ENCODE measurements around the gene PDLIM1.

Gene PDLIM1

DNA sequence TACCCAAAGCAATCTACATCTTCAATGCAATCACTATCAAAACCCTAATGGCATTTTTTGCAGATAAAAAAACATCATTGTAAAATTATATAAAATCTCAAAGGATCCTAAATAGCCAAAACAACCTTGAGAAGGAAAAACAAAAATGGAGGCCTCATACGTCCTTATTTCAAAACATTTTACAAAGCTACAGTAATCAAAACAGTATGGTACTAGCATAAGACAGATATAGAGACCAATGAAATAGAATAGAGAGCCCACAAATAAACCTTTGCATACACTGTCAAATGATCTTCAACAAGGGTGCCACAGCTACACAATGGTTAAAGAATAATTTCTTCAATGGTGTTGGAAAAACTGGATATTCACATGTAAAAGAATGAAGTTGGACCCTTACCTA, 34.5 kb downstream of the PDLIM1 start:
- peaks cover 6% of the 10 kb centered on the region; the same call in 1 of the 2 replicates for H3K9me3 ChIP-seq (ENCODE audit: control insufficient read depth, insufficient read depth, low read length)
- H3K36me3 ChIP-seq (ENCODE audit: insufficient read depth, low read length): peaks cover 28% of the 10 kb centered on the region
- no peak overlapping the region for H3K9ac ChIP-seq (ENCODE audit: low read depth, low read length)
- 0 out of 2 replicates have a peak, but pooled peaks cover 6% of the 10 kb centered on the region for H3K4me1 ChIP-seq (ENCODE audit: insufficient read depth, low read length)

- H3K9me3 ChIP-seq (ENCODE audit: control insufficient read depth, insufficient read depth, low read length): peaks cover 6% of the 10 kb centered on the region; the same call in 1 of the 2 replicates
- peaks cover 13% of the 10 kb centered on the region for H3K36me3 ChIP-seq (ENCODE audit: insufficient read depth, low read length)
- H3K4me1 ChIP-seq (ENCODE audit: insufficient read depth, low read length): no peaks in the 10 kb centered on the region
- no peak overlapping the region for H3K9ac ChIP-seq (ENCODE audit: low read depth, low read length)
Observed at GRCh38 chr10:95254629-95255028, 36.2 kb downstream of the PDLIM1 start.

DNA sequence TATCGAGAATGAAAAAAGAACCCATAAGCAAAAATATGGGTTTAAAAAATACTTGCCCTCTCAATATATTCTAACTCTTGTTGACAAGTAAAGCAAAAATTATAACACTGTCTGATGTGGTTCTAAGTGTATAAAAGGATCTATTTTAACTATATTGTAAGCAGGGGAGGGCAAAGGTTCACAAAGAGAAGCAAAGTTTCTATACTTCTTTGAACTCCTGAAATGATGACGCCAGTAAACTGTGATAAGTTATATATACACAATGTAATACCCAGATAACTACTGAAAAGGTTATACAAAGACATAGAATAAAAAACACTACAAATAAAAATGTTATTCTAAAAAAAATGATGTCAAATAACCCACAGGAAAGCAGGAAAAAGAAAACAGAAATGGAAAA, 37.1 kb downstream of the PDLIM1 start:
- Histone ChIP-seq H3K36me3 (ENCODE audit: insufficient read depth, low read length) (peaks cover 9% of the 10 kb centered on the region), H3K4me1 (ENCODE audit: insufficient read depth, low read length) (no peaks in the 10 kb centered on the region), H3K9ac (ENCODE audit: low read depth, low read length) (no peak overlapping the region), H3K9me3 (ENCODE audit: control insufficient read depth, insufficient read depth, low read length) (peaks cover 3% of the 10 kb centered on the region; the same call in 1 of the 2 replicates)

DNA sequence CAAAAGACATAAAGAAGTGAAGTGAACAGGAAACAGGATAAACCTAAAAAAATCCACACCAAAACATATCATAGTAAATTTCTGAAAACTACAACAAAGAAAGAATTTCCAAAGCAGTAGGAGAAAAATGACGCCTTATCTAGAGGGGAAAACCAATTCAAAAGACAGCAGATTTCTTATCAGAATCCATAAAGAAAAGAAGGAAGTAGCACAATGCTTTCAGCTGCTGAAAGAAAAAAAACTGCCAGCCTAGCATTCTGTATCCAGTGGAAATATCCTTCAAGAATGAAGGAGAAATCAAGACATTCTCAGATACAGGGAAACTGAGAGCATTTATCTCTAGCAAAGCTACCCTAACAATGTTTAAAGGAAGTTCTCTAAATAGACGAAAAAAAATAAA, 37.8 kb downstream of the PDLIM1 start:
- no peak overlapping the region for H3K9ac ChIP-seq (ENCODE audit: low read depth, low read length)
- H3K4me1 ChIP-seq (ENCODE audit: insufficient read depth, low read length): no peaks in the 10 kb centered on the region
- peaks cover 4% of the 10 kb centered on the region for H3K36me3 ChIP-seq (ENCODE audit: insufficient read depth, low read length)
- H3K9me3 ChIP-seq (ENCODE audit: control insufficient read depth, insufficient read depth, low read length): peaks cover 3% of the 10 kb centered on the region; the same call in 1 of the 2 replicates

DNA sequence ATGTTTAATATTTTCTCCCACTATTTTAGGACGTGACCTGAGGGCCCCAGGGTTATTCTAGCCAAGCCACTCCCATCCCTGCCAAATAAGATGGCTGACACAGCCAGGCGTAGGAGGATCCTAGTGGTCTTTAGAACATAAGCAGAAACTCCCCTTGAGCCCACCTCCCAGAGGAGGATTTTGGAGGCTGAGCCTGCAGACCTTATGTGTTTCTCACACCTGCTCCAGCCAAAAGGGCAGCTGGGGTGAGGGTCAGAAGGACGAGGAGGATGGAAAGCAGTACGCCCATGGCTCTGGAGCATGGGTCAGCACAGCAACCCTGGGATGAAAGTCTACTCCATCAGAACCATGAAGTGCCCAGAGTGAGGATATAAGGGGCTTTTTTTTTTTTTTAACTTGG, 39.9 kb downstream of the PDLIM1 start:
- H3K4me1 ChIP-seq (ENCODE audit: insufficient read depth, low read length): peaks cover 12% of the 10 kb centered on the region; the same call in 1 of the 2 replicates

DNA sequence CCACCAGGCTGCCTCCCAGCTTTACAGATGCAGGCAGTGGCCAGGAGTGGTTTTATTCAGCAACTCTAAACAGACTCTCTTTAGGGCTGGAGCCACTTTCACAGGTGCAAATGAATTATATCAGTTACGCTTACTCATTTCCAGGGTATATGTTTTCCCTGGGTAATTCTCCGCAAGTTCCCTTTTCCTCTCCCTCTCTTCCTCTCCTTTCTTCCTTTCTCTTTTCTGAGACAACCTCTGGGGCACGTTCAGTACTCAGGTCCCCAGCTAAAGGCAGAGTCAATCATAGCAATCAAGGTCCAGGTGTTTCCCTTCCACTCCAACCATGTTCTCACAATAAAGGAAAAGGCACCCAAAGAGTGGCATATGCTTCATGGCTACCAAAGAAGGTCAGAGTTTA, 41.3 kb downstream of the PDLIM1 start:
- H3K4me1 ChIP-seq (ENCODE audit: insufficient read depth, low read length): peaks cover 12% of the 10 kb centered on the region; the same call in 1 of the 2 replicates
- H3K36me3 ChIP-seq (ENCODE audit: insufficient read depth, low read length): peaks cover 11% of the 10 kb centered on the region
- no peak overlapping the region for H3K9ac ChIP-seq (ENCODE audit: low read depth, low read length)
- no peaks in the 10 kb centered on the region for H3K9me3 ChIP-seq (ENCODE audit: control insufficient read depth, insufficient read depth, low read length)

More for the DNA sequence above, 39.9 kb downstream of the PDLIM1 start:
- H3K9ac ChIP-seq (ENCODE audit: low read depth, low read length): no peak overlapping the region
- no peaks in the 10 kb centered on the region for H3K9me3 ChIP-seq (ENCODE audit: control insufficient read depth, insufficient read depth, low read length)
- peaks cover 3% of the 10 kb centered on the region for H3K36me3 ChIP-seq (ENCODE audit: insufficient read depth, low read length)

DNA sequence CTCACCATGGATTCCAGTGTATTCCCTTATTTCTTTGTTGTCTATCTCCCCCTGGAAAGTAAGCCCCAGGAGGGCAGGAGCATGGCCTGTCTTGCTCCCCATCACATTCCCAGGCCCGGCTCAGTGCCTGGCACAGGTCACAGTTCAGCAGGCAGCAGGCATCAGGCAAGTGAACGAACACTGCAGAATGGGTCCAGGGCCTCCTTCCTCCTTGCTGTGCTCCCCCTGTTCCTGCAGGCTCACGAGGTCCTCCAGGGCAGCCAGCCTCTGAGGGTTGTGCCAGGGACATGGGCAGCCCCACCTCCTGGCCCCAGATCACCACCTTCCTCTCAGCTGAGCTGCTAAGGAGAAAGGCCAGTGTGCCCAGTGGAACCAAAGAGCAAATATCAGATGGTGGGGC, 41.8 kb downstream of the PDLIM1 start:
- Histone ChIP-seq H3K36me3 (ENCODE audit: insufficient read depth, low read length) (peaks cover 11% of the 10 kb centered on the region), H3K9ac (ENCODE audit: low read depth, low read length) (no peak overlapping the region), H3K9me3 (ENCODE audit: control insufficient read depth, insufficient read depth, low read length) (no peaks in the 10 kb centered on the region), H3K4me1 (ENCODE audit: insufficient read depth, low read length) (peaks cover 15% of the 10 kb centered on the region)

DNA sequence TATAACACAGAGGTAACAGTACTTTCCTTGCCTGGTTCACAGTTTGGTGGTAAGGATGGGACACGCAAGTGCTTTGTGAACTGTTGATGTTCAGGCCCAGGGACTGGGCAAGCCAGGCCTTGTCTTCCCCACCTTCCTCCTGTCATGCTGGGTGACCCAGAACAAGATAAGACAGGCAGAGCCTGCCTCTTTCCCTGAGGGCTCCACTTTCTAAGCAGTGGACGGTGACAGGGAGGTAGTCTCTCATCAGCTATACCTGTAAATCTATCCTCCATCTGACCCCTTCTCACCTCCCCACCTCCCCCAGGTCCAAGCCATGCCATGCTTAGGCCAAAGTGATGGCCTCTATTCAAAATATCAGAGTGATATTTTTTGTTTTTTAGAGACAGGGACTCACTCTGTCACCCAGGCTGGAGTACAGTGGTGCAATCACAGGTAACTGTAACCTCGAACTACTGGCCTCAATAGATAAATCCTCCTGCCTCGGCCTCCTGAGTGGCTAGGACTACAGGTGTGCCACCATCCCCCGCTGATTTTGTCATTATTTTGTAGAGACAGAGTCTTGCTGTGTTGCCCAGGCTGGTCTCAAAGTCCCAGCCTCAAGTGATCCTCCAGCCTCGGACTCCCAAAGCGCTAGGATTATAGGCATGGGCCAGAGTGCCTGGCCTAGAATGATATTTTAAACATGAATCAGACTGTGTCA, 42.8 kb downstream of the PDLIM1 start:
- Histone ChIP-seq H3K36me3 (ENCODE audit: insufficient read depth, low read length) (peaks cover 11% of the 10 kb centered on the region), H3K9me3 (ENCODE audit: control insufficient read depth, insufficient read depth, low read length) (no peaks in the 10 kb centered on the region), H3K4me1 (ENCODE audit: insufficient read depth, low read length) (peaks cover 15% of the 10 kb centered on the region), H3K9ac (ENCODE audit: low read depth, low read length) (no peak overlapping the region)

- Histone ChIP-seq H3K9me3 (ENCODE audit: control insufficient read depth, insufficient read depth, low read length) (no peaks in the 10 kb centered on the region), H3K4me1 (ENCODE audit: insufficient read depth, low read length) (peaks cover 15% of the 10 kb centered on the region), H3K9ac (ENCODE audit: low read depth, low read length) (no peak overlapping the region)
Observed at GRCh38 chr10:95247200-95247880, 43.5 kb downstream of the PDLIM1 start.

GRCh38 chr10:95246582-95247051, 44.2 kb downstream of the PDLIM1 start:
- no peaks in the 10 kb centered on the region for H3K9me3 ChIP-seq (ENCODE audit: control insufficient read depth, insufficient read depth, low read length)
- peaks cover 15% of the 10 kb centered on the region for H3K4me1 ChIP-seq (ENCODE audit: insufficient read depth, low read length)
- peaks cover 16% of the 10 kb centered on the region for H3K36me3 ChIP-seq (ENCODE audit: insufficient read depth, low read length)
- H3K9ac ChIP-seq (ENCODE audit: low read depth, low read length): no peak overlapping the region

More at GRCh38 chr10:95247200-95247880, 43.5 kb downstream of the PDLIM1 start:
- H3K36me3 ChIP-seq (ENCODE audit: insufficient read depth, low read length): peaks cover 11% of the 10 kb centered on the region

DNA sequence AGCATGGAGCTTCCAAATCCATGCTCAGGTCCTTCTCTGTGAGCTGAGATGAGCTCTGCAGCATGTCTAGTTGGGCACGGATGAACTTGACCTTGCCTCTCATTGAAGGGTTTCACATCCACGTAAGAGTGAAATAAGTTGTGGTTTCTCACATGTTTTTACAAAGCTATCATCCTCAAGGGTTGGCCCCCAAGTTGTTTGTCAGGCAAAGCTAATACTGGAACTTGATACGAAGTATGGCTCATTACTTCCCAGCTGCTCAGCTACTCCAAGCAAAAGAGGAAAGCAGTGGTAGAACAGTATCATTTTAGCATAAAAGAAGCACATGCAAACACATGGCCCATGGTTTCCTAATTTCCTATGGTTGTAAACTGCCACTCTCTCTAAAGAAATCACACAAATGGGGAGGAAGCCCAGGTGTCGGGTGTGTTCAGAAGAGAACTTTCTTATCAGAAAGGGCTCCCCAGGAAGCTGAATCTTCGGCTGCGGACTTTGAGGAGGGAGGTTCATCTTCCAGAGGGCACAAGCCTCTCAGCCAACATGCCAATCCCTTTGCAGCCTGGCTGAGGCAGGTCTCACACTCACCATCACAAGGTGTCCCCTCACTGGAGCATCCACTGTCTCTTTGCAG, 45.3 kb downstream of the PDLIM1 start:
- H3K4me1 ChIP-seq (ENCODE audit: insufficient read depth, low read length): peaks cover 15% of the 10 kb centered on the region
- no peaks in the 10 kb centered on the region for H3K9me3 ChIP-seq (ENCODE audit: control insufficient read depth, insufficient read depth, low read length)
- H3K9ac ChIP-seq (ENCODE audit: low read depth, low read length): no peak overlapping the region
- H3K36me3 ChIP-seq (ENCODE audit: insufficient read depth, low read length): peaks cover 27% of the 10 kb centered on the region

DNA sequence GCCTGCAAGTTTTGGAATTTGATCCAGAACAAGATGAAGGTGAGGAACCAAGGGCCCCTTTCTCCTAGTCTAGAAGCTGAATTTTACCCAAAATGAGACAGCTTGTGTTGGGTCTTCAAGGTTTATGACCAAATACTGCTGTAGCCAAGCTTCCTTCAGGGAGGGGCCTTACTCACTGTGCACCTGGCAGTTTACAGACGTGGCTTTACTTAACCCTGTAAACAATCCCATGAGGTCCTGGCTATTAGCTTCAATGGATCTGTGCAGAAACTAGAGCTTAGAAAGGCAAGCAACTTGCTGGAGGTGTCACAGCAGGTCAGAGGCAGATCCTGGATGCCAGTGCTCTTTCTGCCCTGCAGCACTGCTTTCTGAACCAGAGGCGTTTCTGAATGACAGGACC, 46.7 kb downstream of the PDLIM1 start:
- no peak overlapping the region for H3K9ac ChIP-seq (ENCODE audit: low read depth, low read length)
- H3K9me3 ChIP-seq (ENCODE audit: control insufficient read depth, insufficient read depth, low read length): no peaks in the 10 kb centered on the region
- peaks cover 35% of the 10 kb centered on the region for H3K36me3 ChIP-seq (ENCODE audit: insufficient read depth, low read length)
- H3K4me1 ChIP-seq (ENCODE audit: insufficient read depth, low read length): peaks cover 15% of the 10 kb centered on the region

- Histone ChIP-seq H3K9me3 (ENCODE audit: control insufficient read depth, insufficient read depth, low read length) (no peaks in the 10 kb centered on the region), H3K4me1 (ENCODE audit: insufficient read depth, low read length) (peaks cover 15% of the 10 kb centered on the region), H3K9ac (ENCODE audit: low read depth, low read length) (no peak overlapping the region), H3K36me3 (ENCODE audit: insufficient read depth, low read length) (peaks cover 35% of the 10 kb centered on the region)
Observed at GRCh38 chr10:95243318-95243617, 47.5 kb downstream of the PDLIM1 start.

DNA sequence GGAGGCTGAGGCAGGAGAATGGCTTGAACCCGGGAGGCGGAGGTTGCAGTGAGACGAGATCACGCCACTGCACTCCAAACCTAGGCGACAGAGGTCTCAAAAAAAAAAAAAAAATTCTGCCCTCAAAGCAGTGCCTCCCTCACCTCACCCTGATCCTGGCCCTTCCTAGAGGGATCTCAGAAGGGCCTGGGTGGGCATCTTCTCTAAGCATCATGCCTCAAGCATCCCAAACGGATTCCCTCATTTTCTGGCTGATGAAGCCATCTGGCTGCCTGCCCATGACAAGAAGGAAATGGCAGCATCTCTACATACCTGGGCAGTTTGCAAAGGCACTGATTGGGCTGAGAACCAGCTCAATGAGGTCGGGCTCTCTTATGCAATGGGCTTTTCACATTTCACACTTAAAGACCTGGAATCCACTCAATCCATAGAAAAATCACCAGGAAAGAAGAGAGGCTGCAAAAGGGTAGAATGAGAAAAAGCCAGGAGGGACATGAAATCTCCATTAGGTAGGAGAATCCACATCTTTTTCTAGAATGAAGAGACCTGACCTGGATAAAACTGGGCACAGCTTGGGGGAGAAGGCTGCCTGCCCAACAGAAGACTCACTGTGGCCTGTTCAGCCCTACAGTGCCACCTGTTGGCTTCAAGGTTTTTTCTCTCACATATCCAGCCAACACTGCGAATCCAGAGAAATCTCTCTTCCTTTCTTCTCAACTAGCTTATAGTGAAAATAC, 48.1 kb downstream of the PDLIM1 start:
- H3K9ac ChIP-seq (ENCODE audit: low read depth, low read length): no peak overlapping the region
- H3K36me3 ChIP-seq (ENCODE audit: insufficient read depth, low read length): peaks cover 36% of the 10 kb centered on the region
- H3K4me1 ChIP-seq (ENCODE audit: insufficient read depth, low read length): peaks cover 13% of the 10 kb centered on the region
- H3K9me3 ChIP-seq (ENCODE audit: control insufficient read depth, insufficient read depth, low read length): no peaks in the 10 kb centered on the region

Measured in ES-I3 (cell line).